HepG2 (cell line): ENCODE measurements around the gene LRSAM1. TPM values are rescaled to one million over a fixed set of nuclear protein-coding genes. Genes with fewer than 3 reads are reported as not detected.

Experiments
- ETV6 ChIP-seq: sonication (generic); formaldehyde crosslinking; conservative IDR thresholded peaks from 2 replicates; pipeline ENCODE4 v1.4.0; 2020; ENCODE audit warnings: missing genetic modification reagents
- GABPB1 ChIP-seq: IDR thresholded peaks from 2 replicates; pipeline ENCODE4 v1.6.1; 2016; ENCODE audit warnings: mild to moderate bottlenecking, missing genetic modification reagents, moderate library complexity, missing compliant biosample characterization
- HDAC1 ChIP-seq: sonication (generic); formaldehyde crosslinking; IDR thresholded peaks from 2 replicates; pipeline ENCODE4 v1.5.1; 2020; ENCODE audit warnings: mild to moderate bottlenecking, missing genetic modification reagents
- NFIC ChIP-seq: IDR thresholded peaks from 2 replicates; pipeline ENCODE4 v1.6.1; 2012; ENCODE audit warnings: mild to moderate bottlenecking, low read length, inconsistent platforms
- RFX1 ChIP-seq: fragments of 450-650 bp; IDR thresholded peaks from 2 replicates; pipeline ENCODE4 v1.6.1; 2017
- SALL1 ChIP-seq: sonication (generic); formaldehyde crosslinking; IDR thresholded peaks from 2 replicates; pipeline ENCODE4 v1.8.0; 2022; ENCODE audit warnings: mild to moderate bottlenecking, missing genetic modification reagents
- STAT5B ChIP-seq: sonication (generic); formaldehyde crosslinking; IDR thresholded peaks from 2 replicates; pipeline ENCODE4 v1.4.0; 2020; ENCODE audit warnings: missing genetic modification reagents
- TBX2 ChIP-seq: sonication (generic); formaldehyde crosslinking; IDR thresholded peaks from 2 replicates; pipeline ENCODE4 v1.5.0; 2020; ENCODE audit warnings: missing genetic modification reagents, mild to moderate bottlenecking, borderline replicate concordance
- TBX3 ChIP-seq: fragments of 450-650 bp; IDR thresholded peaks from 2 replicates; pipeline ENCODE4 v1.6.1; 2017; ENCODE audit warnings: antibody characterized with exemption, mild to moderate bottlenecking, inconsistent platforms, borderline replicate concordance
- TEAD3 ChIP-seq: optimal IDR thresholded peaks from 2 replicates; pipeline ENCODE3; 2016; ENCODE audit warnings: borderline replicate concordance
- TERF1 ChIP-seq: sonication (generic); formaldehyde crosslinking; IDR thresholded peaks from 2 replicates; pipeline ENCODE4 v1.8.0; 2022; ENCODE audit warnings: mild to moderate bottlenecking, missing genetic modification reagents, moderate library complexity
- TIGD3 ChIP-seq: sonication (generic); formaldehyde crosslinking; IDR thresholded peaks from 2 replicates; pipeline ENCODE4 v1.5.1; 2020; ENCODE audit warnings: mild to moderate bottlenecking, missing genetic modification reagents, borderline replicate concordance
- ZNF24 ChIP-seq: fragments of 450-650 bp; IDR thresholded peaks from 2 replicates; pipeline ENCODE4 v1.6.1; 2017; ENCODE audit warnings: antibody characterized with exemption, mild to moderate bottlenecking
- ZNF331 ChIP-seq: sonication (generic); formaldehyde crosslinking; IDR thresholded peaks from 2 replicates; pipeline ENCODE4 v1.4.0; 2020; ENCODE audit warnings: missing genetic modification reagents
- ZNF335 ChIP-seq: sonication (generic); formaldehyde crosslinking; IDR thresholded peaks from 2 replicates; pipeline ENCODE4 v1.4.0; 2020; ENCODE audit warnings: missing genetic modification reagents
- ZNF337 ChIP-seq: sonication (generic); formaldehyde crosslinking; IDR thresholded peaks from 2 replicates; pipeline ENCODE4 v1.5.1; 2020; ENCODE audit warnings: missing genetic modification reagents, low read depth, mild to moderate bottlenecking, borderline replicate concordance
- ZNF432 ChIP-seq: sonication (generic); formaldehyde crosslinking; IDR thresholded peaks from 2 replicates; pipeline ENCODE4 v1.5.0; 2020; ENCODE audit warnings: missing genetic modification reagents, mild to moderate bottlenecking, borderline replicate concordance
- polyA plus RNA-seq, 8 experiments: library from polyadenylated mRNA; depleted of rRNA in 3 of 8; stranded (reverse) in 7 of 8; unstranded in 1 of 8; fragments of >200 nt; fragmentation: Illumina TruSeq in 4 of 8; extraction: Trizol in 4 of 8; gene quantifications; 2 replicates each; pipeline versions ENCODE4 v1.2.1 to v1.2.3, GENCODE V29; 2011 to 2016; ENCODE audit warnings: low read depth in 4 of 8, missing spikeins in 1 of 8, mixed read lengths in 1 of 8; ENCODE audit not compliant: insufficient read depth in 1 of 8
- total RNA-seq, 5 experiments: library from RNA; depleted of rRNA; stranded (reverse); fragments of >200 nt; fragmentation: Illumina TruSeq; extraction: Trizol; gene quantifications; 2 replicates each; pipeline ENCODE4 v1.2.3, GENCODE V29; 2016; ENCODE audit warnings: low read depth in 1 of 5
- TF ChIP-seq, protein P1 (sequence below): sonication (generic); formaldehyde crosslinking; IDR thresholded peaks from 2 replicates; pipeline ENCODE4 v1.4.0; 2020; ENCODE audit warnings: missing genetic modification reagents
- TF ChIP-seq, protein P2 (sequence below): sonication (generic); formaldehyde crosslinking; IDR thresholded peaks from 2 replicates; pipeline ENCODE4 v1.4.0; 2020; ENCODE audit warnings: missing genetic modification reagents
- TF ChIP-seq, protein P3 (sequence below): sonication (generic); formaldehyde crosslinking; IDR thresholded peaks from 2 replicates; pipeline ENCODE4 v1.4.0; 2020; ENCODE audit warnings: missing genetic modification reagents

LRSAM1 gene
- total and polyA plus RNA-seq, 2 of the 13 experiments (the other 11 are each of a cell fraction or from before 2014, with no cell fraction given) = 8.7 to 10.2 TPM

DNA sequence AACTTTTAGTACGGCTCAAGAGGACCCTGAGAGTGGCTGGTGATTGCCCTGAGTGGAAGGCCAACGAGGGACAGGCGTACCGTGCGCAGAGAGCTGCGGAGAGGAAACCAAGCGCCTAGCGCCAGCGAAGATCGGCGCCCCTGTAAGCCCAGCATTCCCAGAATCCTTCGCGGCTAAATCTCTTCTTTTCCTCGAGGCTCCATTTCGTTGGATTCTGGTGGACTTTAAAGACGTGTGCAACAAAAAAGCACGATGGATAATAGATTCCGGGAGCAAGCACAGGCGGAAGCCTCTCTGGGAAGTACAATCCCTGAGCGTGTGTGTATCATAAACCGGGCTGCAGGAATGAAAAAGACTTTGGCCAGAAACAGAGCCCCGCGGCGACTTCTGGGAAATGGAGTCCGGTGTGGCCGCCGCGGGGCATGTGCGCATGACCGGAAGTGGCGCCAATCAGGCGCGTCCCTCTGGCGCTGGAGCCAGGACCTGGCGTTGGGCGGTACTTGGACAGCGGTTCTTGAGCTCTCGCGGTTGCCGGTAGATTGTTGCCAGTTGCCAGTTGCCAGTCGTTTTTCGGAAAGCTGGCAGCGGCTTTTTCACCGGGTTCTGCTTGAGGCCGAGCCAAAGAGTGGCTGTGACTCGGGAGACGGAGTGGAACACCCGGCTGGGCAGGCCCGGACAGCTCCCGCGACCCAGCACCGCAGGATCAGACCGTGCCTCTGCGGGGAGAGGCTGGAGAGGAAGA is 27.2 kb upstream of the LRSAM1 start, which contains the start of gene ZNF79 (continued):
- TF ChIP-seq TBX2 (CRISPR knock-in tag) (peak; percentile 27; the same call in 1 of the 2 replicates), ZNF24 (no peak), TBX3 (no peak), NFIC (no peak), SALL1 (CRISPR knock-in tag) (peak; percentile 27; the same call in 1 of the 2 replicates), ZNF335 (CRISPR knock-in tag) (peak; percentile 85; the same call in 1 of the 2 replicates), ZNF331 (CRISPR knock-in tag) (peak; percentile 39; the same call in 1 of the 2 replicates), ZNF337 (CRISPR knock-in tag) (no peak), ETV6 (CRISPR knock-in tag) (no peak; the same call in 1 of the 2 replicates), STAT5B (CRISPR knock-in tag) (no peak), RFX1 (no peak), TIGD3 (no peak), GABPB1 (CRISPR knock-in tag) (peak; percentile 100), TEAD3 (CRISPR knock-in tag) (peak; percentile 6), TERF1 (CRISPR knock-in tag) (no peak), ZNF432 (no peak), HDAC1 (peak; percentile 96)
- TF ChIP-seq, protein P1, sequence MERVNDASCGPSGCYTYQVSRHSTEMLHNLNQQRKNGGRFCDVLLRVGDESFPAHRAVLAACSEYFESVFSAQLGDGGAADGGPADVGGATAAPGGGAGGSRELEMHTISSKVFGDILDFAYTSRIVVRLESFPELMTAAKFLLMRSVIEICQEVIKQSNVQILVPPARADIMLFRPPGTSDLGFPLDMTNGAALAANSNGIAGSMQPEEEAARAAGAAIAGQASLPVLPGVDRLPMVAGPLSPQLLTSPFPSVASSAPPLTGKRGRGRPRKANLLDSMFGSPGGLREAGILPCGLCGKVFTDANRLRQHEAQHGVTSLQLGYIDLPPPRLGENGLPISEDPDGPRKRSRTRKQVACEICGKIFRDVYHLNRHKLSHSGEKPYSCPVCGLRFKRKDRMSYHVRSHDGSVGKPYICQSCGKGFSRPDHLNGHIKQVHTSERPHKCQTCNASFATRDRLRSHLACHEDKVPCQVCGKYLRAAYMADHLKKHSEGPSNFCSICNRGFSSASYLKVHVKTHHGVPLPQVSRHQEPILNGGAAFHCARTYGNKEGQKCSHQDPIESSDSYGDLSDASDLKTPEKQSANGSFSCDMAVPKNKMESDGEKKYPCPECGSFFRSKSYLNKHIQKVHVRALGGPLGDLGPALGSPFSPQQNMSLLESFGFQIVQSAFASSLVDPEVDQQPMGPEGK (CRISPR knock-in tag) = no peak
- TF ChIP-seq, protein P2, sequence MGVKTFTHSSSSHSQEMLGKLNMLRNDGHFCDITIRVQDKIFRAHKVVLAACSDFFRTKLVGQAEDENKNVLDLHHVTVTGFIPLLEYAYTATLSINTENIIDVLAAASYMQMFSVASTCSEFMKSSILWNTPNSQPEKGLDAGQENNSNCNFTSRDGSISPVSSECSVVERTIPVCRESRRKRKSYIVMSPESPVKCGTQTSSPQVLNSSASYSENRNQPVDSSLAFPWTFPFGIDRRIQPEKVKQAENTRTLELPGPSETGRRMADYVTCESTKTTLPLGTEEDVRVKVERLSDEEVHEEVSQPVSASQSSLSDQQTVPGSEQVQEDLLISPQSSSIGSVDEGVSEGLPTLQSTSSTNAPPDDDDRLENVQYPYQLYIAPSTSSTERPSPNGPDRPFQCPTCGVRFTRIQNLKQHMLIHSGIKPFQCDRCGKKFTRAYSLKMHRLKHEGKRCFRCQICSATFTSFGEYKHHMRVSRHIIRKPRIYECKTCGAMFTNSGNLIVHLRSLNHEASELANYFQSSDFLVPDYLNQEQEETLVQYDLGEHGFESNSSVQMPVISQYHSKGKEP = no peak
- TF ChIP-seq, protein P3, sequence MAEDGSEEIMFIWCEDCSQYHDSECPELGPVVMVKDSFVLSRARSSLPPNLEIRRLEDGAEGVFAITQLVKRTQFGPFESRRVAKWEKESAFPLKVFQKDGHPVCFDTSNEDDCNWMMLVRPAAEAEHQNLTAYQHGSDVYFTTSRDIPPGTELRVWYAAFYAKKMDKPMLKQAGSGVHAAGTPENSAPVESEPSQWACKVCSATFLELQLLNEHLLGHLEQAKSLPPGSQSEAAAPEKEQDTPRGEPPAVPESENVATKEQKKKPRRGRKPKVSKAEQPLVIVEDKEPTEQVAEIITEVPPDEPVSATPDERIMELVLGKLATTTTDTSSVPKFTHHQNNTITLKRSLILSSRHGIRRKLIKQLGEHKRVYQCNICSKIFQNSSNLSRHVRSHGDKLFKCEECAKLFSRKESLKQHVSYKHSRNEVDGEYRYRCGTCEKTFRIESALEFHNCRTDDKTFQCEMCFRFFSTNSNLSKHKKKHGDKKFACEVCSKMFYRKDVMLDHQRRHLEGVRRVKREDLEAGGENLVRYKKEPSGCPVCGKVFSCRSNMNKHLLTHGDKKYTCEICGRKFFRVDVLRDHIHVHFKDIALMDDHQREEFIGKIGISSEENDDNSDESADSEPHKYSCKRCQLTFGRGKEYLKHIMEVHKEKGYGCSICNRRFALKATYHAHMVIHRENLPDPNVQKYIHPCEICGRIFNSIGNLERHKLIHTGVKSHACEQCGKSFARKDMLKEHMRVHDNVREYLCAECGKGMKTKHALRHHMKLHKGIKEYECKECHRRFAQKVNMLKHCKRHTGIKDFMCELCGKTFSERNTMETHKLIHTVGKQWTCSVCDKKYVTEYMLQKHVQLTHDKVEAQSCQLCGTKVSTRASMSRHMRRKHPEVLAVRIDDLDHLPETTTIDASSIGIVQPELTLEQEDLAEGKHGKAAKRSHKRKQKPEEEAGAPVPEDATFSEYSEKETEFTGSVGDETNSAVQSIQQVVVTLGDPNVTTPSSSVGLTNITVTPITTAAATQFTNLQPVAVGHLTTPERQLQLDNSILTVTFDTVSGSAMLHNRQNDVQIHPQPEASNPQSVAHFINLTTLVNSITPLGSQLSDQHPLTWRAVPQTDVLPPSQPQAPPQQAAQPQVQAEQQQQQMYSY (CRISPR knock-in tag) = no peak
